Left cardiac atrium (tissue), 4 donors: Measurements from ENCODE around the gene JAKMIP2. TPM values are rescaled to one million over a fixed set of nuclear protein-coding genes. Genes with fewer than 3 reads are reported as not detected.
"Not testable (repeated sequence)": the region's sequence is repeated elsewhere in the genome, so short reads cannot be mapped to it uniquely, and the experiment has no call there.

Experiments used
- ATAC-seq, 2 donors: fragments of 200-7000 bp; cut with Tn5 transposase; one replicate each; pipeline ENCODE4 v1.9.1; 2020; ENCODE audit warnings: mild to moderate bottlenecking in 2 of 2, moderate library complexity in 2 of 2
- DNase-seq: peaks from one replicate; pipeline ENCODE4 v3.0.0-alpha.2; 2020
- intact Hi-C, 2 donors: fragments of 100-400 bp; cut with DNase I; formaldehyde crosslinking; loops; one replicate each; pipeline versions ENCODE4 v1.14.1 to v1.15.1; 2022 to 2023
- total RNA-seq, 2 donors: library from RNA; stranded (reverse); fragmentation: NEBNext Ultra II Directional; extraction: Animal tissue kit (Norgen Biotek cat#: 25700); gene quantifications; one replicate each; pipeline ENCODE4 v1.2.1, GENCODE V29; 2021
- donor health status: DM: no; HTN: yes; CAD: no.
- donor health status: DM: no; HTN: yes; CAD: no; lungs with severe emphysema.
- donor health status: DM: yes; HTN: yes; CAD: no.
- donor health status: Dilated cardiomyopathy.

JAKMIP2 gene
- total RNA-seq, 2 donors from 2014 or later, result 0.29 to 0.53 TPM

GRCh38 chr5:147580418-147580817 lies 202.1 kb downstream of the JAKMIP2 start:
- DNase-seq, intact Hi-C loops, ATAC-seq: not testable (repeated sequence)

- intact Hi-C loops, result loop anchor here (5.0 kb wide), 2 partner anchors 126 to 351 kb away; no protein-coding TSS in a partner anchor
- DNase-seq (no peak), ATAC-seq (peak; percentile 34 to 61)
Measured at GRCh38 chr5:147578228-147579024, 204.1 kb downstream of the JAKMIP2 start.

- intact Hi-C loops, result loop anchor here (5.0 kb wide), 2 partner anchors 125 to 350 kb away; no protein-coding TSS in a partner anchor
- peak; percentile 53 to 79 for ATAC-seq
- peak; percentile 53 for DNase-seq
Measured at GRCh38 chr5:147576646-147577535, 205.6 kb downstream of the JAKMIP2 start.

GRCh38 chr5:147575598-147575997 lies 206.9 kb downstream of the JAKMIP2 start:
- intact Hi-C loops, result loop anchor here (5.0 kb wide), 2 partner anchors 123 to 348 kb away; no protein-coding TSS in a partner anchor
- ATAC-seq (no peak), DNase-seq (no peak)

- DNase-seq (no peak), ATAC-seq (no peak)
- intact Hi-C loops, result no loop called here
Measured at GRCh38 chr5:147573211-147573610, 209.3 kb downstream of the JAKMIP2 start.

- DNase-seq (no peak), ATAC-seq (no peak)
- intact Hi-C loops, result no loop called here
Measured at GRCh38 chr5:147568710-147569406, 213.7 kb downstream of the JAKMIP2 start.

- ATAC-seq, result no peak
- DNase-seq, result no peak
- intact Hi-C loops, result no loop called here
Measured at GRCh38 chr5:147567917-147568598, 214.5 kb downstream of the JAKMIP2 start.

- ATAC-seq, result no peak
- intact Hi-C loops, result no loop called here
- DNase-seq, result no peak
Measured at GRCh38 chr5:147565524-147565923, 217.0 kb downstream of the JAKMIP2 start.

- DNase-seq (no peak), ATAC-seq (no peak)
- intact Hi-C loops, result no loop called here
Measured at GRCh38 chr5:147564124-147564486, 218.4 kb downstream of the JAKMIP2 start.

GRCh38 chr5:147563466-147564123 lies 218.9 kb downstream of the JAKMIP2 start:
- ATAC-seq (no peak), DNase-seq (no peak)
- intact Hi-C loops, result no loop called here

- intact Hi-C loops, result no loop called here
- no peak for ATAC-seq
Measured at GRCh38 chr5:147561435-147561834, 221.1 kb downstream of the JAKMIP2 start.

GRCh38 chr5:147560718-147561331 lies 221.7 kb downstream of the JAKMIP2 start:
- DNase-seq (no peak), ATAC-seq (no peak)
- intact Hi-C loops, result no loop called here

More at GRCh38 chr5:147561435-147561834, 221.1 kb downstream of the JAKMIP2 start:
- no peak for DNase-seq

GRCh38 chr5:147559749-147560148 lies 222.8 kb downstream of the JAKMIP2 start:
- DNase-seq, result no peak
- intact Hi-C loops, result loop anchor here (2.0 to 5.0 kb wide), 5 partner anchors 47 to 337 kb away; partner anchors contain the start of gene DPYSL3 (in 1 of the 2)
- no peak for ATAC-seq

GRCh38 chr5:147558826-147559225 lies 223.7 kb downstream of the JAKMIP2 start:
- DNase-seq (peak; percentile 68), ATAC-seq (peak; percentile 75 to 91)
- intact Hi-C loops, result loop anchor here (2.0 to 5.0 kb wide), 5 partner anchors 47 to 337 kb away; partner anchors contain the start of gene DPYSL3 (in 1 of the 2)

GRCh38 chr5:147557876-147558745 lies 224.4 kb downstream of the JAKMIP2 start:
- DNase-seq, result no peak
- peak; percentile 42 to 64 for ATAC-seq
- intact Hi-C loops, result loop anchor here (2.0 to 5.0 kb wide), 5 partner anchors 46 to 336 kb away; partner anchors contain the start of gene DPYSL3 (in 1 of the 2)

- intact Hi-C loops, result loop anchor here (5.0 kb wide), 4 partner anchors 43 to 333 kb away; partner anchors contain the start of gene DPYSL3 (in 1 of the 2)
- DNase-seq (no peak), ATAC-seq (no peak)
Measured at GRCh38 chr5:147555176-147555575, 227.4 kb downstream of the JAKMIP2 start.
